B cell (primary cell): ENCODE measurements around the gene RPP25L.

Source experiments
- CTCF ChIP-seq: fragments of 200-600 bp; IDR thresholded peaks from one replicate; pipeline ENCODE4 v1.8.0; 2022; ENCODE audit warnings: antibody characterized with exemption, mild to moderate bottlenecking
- EZH2 ChIP-seq: IDR thresholded peaks from 2 replicates; pipeline ENCODE4 v1.6.1; 2012; ENCODE audit warnings: borderline replicate concordance, low read depth, mild to moderate bottlenecking, moderate library complexity, low read length; ENCODE audit not compliant: insufficient read depth, poor library complexity, severe bottlenecking

- TF ChIP-seq CTCF (peak; percentile 95), EZH2 (peak; percentile 23)
These were observed 20.5 kb downstream of the RPP25L start for GRCh38 chr9:34591248-34591916.
